ENCODE measurements around the gene LARGE1. TPM values are rescaled to one million over a fixed set of nuclear protein-coding genes. Genes with fewer than 3 reads are reported as not detected.
"Not testable (repeated sequence)": the region's sequence is repeated elsewhere in the genome, so short reads cannot be mapped to it uniquely, and the experiment has no call there.

LARGE1 gene
- total and polyA plus RNA-seq, 7 donors, result 14.9 to 91.6 (median 46.1) TPM

GRCh38 chr22:33372875-33373274 is 547.4 kb downstream of the LARGE1 start:
- ATAC-seq, result no peak
- Histone ChIP-seq H3K4me3 (no peak overlapping the region), H3K27ac (no peak overlapping the region), H3K27me3 (ENCODE audit: insufficient read depth in 3 of 3, low read length in 2 of 3) (no peaks in the 10 kb centered on the region), H3K4me1 (no peaks in the 10 kb centered on the region), H3K9me3 (peaks cover 4% of the 10 kb centered on the region), H3K36me3 (ENCODE audit: insufficient read depth in 1 of 2, low read depth in 1 of 2) (no peaks in the 10 kb centered on the region)
- intact Hi-C loops (cut with DNase I), result no loop called here
- TF ChIP-seq, protein P1, sequence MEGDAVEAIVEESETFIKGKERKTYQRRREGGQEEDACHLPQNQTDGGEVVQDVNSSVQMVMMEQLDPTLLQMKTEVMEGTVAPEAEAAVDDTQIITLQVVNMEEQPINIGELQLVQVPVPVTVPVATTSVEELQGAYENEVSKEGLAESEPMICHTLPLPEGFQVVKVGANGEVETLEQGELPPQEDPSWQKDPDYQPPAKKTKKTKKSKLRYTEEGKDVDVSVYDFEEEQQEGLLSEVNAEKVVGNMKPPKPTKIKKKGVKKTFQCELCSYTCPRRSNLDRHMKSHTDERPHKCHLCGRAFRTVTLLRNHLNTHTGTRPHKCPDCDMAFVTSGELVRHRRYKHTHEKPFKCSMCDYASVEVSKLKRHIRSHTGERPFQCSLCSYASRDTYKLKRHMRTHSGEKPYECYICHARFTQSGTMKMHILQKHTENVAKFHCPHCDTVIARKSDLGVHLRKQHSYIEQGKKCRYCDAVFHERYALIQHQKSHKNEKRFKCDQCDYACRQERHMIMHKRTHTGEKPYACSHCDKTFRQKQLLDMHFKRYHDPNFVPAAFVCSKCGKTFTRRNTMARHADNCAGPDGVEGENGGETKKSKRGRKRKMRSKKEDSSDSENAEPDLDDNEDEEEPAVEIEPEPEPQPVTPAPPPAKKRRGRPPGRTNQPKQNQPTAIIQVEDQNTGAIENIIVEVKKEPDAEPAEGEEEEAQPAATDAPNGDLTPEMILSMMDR (IDR thresholded peaks at IDR 0.05), result no peak
- no peak for DNase-seq
- 97 to 100% (median 100%) methylated on average over 1 of the region's 1 CpG for WGBS, 3 donors

DNA sequence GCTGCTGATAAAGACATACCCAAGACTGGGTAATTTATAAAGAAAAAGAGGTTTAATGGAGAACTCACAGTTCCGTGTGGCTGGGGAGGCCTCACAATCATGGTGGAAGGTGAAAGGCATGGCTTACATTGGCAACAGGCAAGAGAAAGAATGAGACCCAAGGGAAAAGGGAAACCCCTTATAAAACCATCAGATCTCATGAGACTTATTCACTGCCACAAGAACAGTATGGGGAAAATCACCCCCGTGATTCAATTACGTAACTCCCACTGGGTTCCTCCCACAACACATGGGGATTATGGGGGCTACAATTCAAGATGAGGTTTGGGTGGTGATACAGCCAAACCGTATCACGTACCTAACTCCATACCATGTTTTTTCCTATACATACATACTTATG is 557.0 kb downstream of the LARGE1 start:
- H3K36me3 ChIP-seq (ENCODE audit: insufficient read depth in 1 of 2, low read depth in 1 of 2); H3K27ac ChIP-seq; ATAC-seq; H3K4me1 ChIP-seq; DNase-seq; H3K4me3 ChIP-seq; H3K27me3 ChIP-seq (ENCODE audit: insufficient read depth in 3 of 3, low read length in 2 of 3); intact Hi-C loops (cut with DNase I); H3K9me3 ChIP-seq: not testable (repeated sequence)
- WGBS, 3 donors, result 95 to 98% methylated on average over 5 of the region's 5 CpGs; no CpG with 5 or more reads in 1 of the 3 donors

GRCh38 chr22:33362702-33363101 is 557.6 kb downstream of the LARGE1 start:
- Histone ChIP-seq H3K27me3 (ENCODE audit: insufficient read depth in 3 of 3, low read length in 2 of 3) (no peaks in the 10 kb centered on the region), H3K9me3 (no peaks in the 10 kb centered on the region), H3K36me3 (ENCODE audit: insufficient read depth in 1 of 2, low read depth in 1 of 2) (no peaks in the 10 kb centered on the region), H3K4me1 (no peaks in the 10 kb centered on the region), H3K27ac (no peak overlapping the region), H3K4me3 (no peak overlapping the region)
- TF ChIP-seq, protein P1 (IDR thresholded peaks at IDR 0.05), result no peak
- WGBS, 3 donors, result 87 to 95% methylated on average over 5 of the region's 5 CpGs; no CpG with 5 or more reads in 1 of the 3 donors
- no peak for ATAC-seq
- no peak for DNase-seq
- intact Hi-C loops (cut with DNase I), result no loop called here

GRCh38 chr22:33361581-33361980 is 558.7 kb downstream of the LARGE1 start:
- Histone ChIP-seq H3K4me3 (no peak overlapping the region), H3K9me3 (no peaks in the 10 kb centered on the region), H3K4me1 (no peaks in the 10 kb centered on the region), H3K27me3 (ENCODE audit: insufficient read depth in 3 of 3, low read length in 2 of 3) (no peaks in the 10 kb centered on the region), H3K27ac (no peak overlapping the region), H3K36me3 (ENCODE audit: insufficient read depth in 1 of 2, low read depth in 1 of 2) (no peaks in the 10 kb centered on the region)
- ATAC-seq (no peak), DNase-seq (no peak)
- intact Hi-C loops (cut with DNase I), result no loop called here
- TF ChIP-seq, protein P1 (IDR thresholded peaks at IDR 0.05), result no peak

GRCh38 chr22:33357981-33358399 is 562.3 kb downstream of the LARGE1 start:
- Histone ChIP-seq H3K4me1 (no peaks in the 10 kb centered on the region), H3K36me3 (ENCODE audit: insufficient read depth in 1 of 2, low read depth in 1 of 2) (no peaks in the 10 kb centered on the region), H3K9me3 (no peaks in the 10 kb centered on the region), H3K27ac (no peak overlapping the region), H3K27me3 (ENCODE audit: insufficient read depth in 3 of 3, low read length in 2 of 3) (no peaks in the 10 kb centered on the region), H3K4me3 (no peak overlapping the region)
- WGBS, 3 donors, result 46 to 75% (median 53%) methylated on average over 4 of the region's 4 CpGs
- DNase-seq (no peak), ATAC-seq (no peak)
- intact Hi-C loops (cut with DNase I), result no loop called here
- TF ChIP-seq, protein P1 (IDR thresholded peaks at IDR 0.05), result no peak
